ENCODE measurements around the gene ARRB2.
A peak's percentile ranks its signal among the peaks of the same experiment; 100 is the strongest.
"Not testable (repeated sequence)": the region's sequence is repeated elsewhere in the genome, so short reads cannot be mapped to it uniquely, and the experiment has no call there.

Gene ARRB2

DNA sequence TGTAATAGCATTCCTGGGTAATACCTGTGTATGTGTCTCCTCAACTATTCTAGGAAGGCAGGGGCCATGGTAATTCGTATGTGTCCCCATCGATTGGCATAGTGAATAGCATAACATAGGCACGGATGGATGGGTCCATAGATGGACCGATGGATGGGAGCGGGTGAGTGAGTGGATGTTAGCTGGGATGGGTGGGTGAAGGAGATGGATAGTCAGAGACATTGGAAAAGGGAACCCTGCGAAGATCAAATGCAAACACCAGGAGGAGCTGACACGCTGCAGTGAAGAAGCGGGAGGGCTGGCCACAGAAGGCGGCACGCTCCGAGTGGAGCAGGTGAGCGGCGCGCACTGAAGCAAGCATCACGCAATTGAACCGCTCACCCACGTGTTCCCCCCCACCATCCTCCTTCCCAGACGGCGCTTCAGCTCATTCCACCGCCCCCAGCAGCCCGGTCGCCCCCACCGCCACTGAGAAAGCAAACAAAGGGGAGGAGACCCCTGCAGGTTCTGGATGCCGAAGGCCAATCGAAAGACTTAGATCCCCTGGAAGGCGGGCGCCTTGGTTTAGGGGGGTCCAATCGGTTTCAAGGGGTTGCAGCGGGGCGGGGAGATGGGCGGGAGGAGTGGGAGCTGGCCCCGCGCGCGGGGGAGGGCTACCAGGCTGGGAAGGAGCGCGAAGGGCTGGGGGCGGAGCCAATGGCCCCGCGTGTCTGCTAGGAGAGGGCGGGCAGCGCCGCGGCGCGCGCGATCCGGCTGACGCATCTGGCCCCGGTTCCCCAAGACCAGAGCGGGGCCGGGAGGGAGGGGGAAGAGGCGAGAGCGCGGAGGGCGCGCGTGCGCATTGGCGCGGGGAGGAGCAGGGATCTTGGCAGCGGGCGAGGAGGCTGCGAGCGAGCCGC is at the start of gene ARRB2:
Gene ARRB2, plus strand, starts transcription at position 839 of the 899 bp plus-strand sequence. CDS start 90 bp downstream, outside the sequence.
- intact Hi-C loops (cut with DNase I): loop anchor here (1.0 to 5.0 kb wide), 3 partner anchors 21 to 187 kb away; partner anchors contain the start of genes C17orf107 and MED11
- peak; percentile 95 to 100 (median 99) for DNase-seq

DNA sequence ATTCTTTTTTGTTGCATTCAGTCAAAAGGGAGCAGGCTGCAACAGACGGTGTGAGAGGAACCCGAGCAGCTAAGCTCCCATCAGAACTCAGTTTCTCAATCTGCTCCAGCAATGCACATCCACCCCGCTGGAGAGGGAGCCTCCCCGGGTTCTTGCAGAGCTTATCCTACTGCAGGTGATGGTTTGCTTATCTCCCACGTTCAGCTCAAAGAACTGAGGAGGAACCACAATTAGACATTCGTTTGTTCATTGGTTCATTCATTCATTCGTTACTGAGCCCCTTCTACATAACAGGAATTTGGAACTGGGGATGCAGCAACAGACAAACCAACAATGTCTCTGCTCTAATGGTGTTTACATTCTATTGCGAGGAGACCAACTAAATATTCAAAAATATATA is 46.7 kb upstream of the ARRB2 start:
- intact Hi-C loops (cut with DNase I): no loop called here
- no peak for DNase-seq

- intact Hi-C loops (cut with DNase I): no loop called here
Observed at GRCh38 chr17:4664230-4664629, 46.2 kb upstream of the ARRB2 start.

DNA sequence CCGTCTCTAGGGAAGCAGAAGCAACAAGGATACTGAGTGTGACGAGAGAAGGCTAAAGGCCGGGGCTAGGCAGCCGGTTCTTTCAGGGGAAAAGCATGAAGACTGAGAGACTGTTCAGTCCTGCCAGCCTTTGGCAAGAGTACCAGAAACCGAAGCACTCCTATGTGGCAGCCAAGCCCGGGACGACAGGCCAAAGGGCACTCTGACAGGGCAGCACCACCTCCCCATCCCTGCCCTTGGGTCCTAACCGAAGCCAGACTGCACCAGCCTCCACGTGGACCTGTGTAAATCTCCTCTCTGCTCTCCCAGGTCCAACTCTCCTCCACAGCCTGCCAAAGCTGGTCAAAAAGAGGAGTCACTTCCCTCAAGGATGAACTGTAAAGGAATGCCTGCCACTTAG is 45.4 kb upstream of the ARRB2 start:
- intact Hi-C loops (cut with DNase I): no loop called here
- DNase-seq: peak in 1 of 10 donors; percentile 57

More at GRCh38 chr17:4664230-4664629, 46.2 kb upstream of the ARRB2 start:
- peak in 1 of 10 donors; percentile 62 for DNase-seq

DNA sequence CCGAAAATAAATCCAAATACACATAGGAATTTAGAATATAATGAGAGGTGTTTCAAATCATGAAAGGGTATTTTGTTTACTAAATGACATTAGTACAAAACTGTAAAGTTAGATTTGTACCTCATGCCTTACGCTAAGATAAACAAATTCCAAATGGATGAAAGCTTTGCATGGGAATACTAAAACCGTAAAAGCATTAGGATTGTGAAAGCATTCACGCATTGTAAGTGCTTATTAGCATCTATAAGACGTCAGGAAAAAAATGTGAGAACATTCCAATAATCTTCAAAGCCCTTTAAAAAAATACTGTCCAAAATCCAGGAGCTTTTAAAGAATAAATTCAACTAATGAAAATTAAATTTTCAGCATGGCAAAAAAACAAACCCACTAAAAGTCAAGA is 44.1 kb upstream of the ARRB2 start:
- intact Hi-C loops (cut with DNase I): no loop called here
- DNase-seq: no peak

DNA sequence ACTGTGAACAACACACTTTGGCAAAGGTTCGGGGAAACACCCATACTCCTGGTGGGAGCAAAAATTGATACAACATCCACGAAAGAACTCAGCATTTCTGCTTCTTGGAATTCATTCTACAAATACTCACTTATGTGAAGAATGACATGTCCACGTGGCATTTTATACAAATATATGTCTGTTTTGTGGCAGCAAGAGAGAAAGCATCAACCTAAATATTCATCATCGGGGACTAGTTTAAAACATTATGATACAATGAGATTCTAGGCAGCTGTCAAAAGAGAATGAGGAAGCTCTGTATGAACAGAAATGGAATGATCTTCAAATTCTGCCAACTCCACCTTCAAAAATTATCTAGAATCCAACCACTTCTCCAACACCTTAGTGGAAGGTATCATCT is 43.3 kb upstream of the ARRB2 start:
- intact Hi-C loops (cut with DNase I): no loop called here

DNA sequence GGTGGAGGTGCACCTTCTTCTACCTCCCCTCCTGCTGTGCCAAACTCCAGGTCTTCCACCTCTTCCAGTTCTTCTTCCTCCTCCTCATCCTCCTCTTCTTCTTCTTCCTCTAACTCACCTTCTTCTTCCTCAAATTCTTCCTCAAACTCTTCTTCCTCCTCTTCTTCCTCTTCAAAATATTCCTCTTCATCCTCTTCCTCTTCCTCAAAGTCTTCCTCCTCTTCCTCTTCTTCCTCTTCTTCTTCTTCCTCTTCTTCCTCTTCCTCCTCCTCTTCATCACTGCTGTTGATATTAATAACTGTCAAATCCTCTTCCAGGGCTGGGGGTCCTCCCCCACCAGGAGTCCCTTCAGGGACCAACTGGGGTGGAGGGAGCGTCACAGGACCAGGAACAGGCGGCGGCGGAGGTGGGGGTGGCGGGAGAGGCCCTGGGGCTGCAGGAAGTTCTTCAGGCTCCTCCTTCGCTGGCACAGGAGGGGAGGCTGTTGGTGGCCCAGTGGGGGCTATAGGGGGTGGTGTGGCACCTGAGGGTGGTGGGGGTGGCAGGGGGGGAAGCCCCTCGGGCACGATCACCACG is 38.3 kb upstream of the ARRB2 start:
- no peak for DNase-seq
- intact Hi-C loops (cut with DNase I): no loop called here

More for the DNA sequence above, 43.3 kb upstream of the ARRB2 start:
- DNase-seq: no peak

- no peak for DNase-seq
- intact Hi-C loops (cut with DNase I): no loop called here
Observed at GRCh38 chr17:4672751-4673150, 37.7 kb upstream of the ARRB2 start.

DNA sequence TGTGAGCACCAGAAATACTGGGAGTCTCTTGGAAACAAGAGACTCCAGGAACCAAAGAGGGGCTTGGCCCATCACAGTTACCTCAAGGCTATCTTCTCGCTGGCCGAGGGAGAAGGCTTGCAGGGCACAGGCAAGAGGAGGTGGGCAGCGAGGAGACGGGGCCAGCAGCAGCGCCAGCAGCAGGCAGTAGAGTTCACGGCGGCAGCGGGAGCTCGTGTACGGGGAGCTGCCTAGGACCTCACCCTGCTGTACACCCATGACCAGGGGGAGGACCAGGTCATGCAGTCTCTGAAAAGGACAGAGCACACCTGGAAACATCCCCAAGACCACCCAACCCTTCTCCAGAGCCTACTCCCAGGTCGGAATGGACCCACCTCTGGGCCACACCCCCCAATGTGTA is 37.3 kb upstream of the ARRB2 start:
- intact Hi-C loops (cut with DNase I): no loop called here
- DNase-seq: no peak

DNA sequence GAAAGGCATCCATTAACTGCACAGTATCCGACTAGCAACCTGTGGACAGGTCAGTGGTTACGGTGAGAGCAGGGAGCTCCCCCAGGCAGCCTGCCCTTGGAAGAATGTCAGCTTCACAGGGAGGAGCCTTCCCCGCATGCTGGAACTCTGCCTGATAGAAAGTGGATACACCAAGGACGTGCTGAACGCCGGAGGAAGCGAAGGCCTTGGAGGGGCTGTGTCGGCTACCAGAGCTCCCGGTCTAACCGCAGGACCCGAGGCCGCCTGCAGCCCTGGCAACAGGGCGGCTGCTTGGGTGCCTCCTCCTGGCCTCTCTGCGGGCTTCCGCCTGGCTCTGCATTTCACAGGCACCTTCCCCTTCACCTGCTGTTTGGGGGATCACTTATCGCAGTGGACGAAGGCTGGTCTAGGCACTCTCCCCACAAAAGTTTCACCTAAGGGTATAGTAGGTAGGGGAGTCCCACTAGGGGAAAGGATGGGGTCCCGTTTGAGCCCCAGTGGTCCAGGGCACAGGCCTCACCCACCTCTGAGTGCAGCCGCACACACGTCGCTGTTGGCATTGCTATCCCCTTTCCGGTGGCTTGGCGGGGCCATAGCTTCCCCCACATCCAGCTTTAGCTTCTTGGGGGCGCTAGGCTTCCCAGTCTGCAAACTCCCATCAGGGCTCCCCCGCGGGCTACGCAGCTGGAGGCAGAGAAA is 36.3 kb upstream of the ARRB2 start:
- no peak for DNase-seq
- intact Hi-C loops (cut with DNase I): no loop called here

GRCh38 chr17:4674685-4674998 is 35.8 kb upstream of the ARRB2 start:
- intact Hi-C loops (cut with DNase I): no loop called here
- DNase-seq: no peak

- intact Hi-C loops (cut with DNase I): no loop called here
- no peak for DNase-seq
Observed at GRCh38 chr17:4675791-4676190, 34.6 kb upstream of the ARRB2 start.

DNA sequence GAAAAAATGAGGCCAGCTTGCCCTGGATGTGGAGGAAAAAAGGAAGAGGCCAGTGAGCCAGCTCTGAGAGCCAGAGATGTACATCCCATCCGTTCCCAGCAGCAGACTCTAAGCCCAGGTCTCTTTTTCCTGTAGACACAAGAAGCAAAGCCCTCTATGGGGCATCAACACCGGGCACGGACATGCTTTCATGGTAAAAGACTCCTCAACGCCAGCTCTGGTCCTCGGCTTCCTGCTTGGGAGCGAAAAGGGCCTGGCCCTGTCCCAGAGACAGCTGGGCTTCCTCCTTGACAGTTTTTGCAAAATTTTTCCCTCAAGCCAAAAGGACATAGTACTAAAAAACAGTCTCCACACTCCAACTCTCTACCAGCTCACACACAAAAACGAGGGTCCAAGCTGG is 33.6 kb upstream of the ARRB2 start:
- no peak for DNase-seq

DNA sequence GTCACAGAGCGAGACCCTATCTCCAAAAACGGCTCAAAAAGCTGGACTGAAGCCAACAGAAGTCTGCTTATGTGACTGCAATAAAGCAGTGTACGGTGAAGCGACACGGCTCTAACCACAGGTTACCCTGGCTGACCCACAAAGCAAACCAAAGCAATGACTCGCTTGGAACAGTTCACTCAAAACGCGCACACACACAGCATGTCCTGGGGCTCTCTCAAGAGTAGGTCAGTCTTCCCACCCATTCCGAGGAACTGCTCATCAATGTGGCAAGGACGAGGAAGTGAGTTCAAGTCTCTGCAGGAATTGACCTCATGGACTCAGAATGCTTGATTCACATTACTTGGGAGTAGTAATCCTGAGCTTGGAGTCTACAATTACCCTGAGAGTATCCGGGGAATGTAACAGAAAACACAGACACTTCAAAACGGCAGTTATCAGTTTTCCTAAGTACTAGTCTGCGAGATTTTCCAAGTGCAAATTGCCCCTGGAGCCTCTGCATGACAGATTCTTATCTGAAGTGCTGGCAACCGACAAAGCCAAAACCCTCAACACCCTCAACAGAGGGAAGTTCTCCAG is 31.9 kb upstream of the ARRB2 start:
- intact Hi-C loops (cut with DNase I): no loop called here
- DNase-seq: no peak

More for the DNA sequence above, 33.6 kb upstream of the ARRB2 start:
- intact Hi-C loops (cut with DNase I): no loop called here

GRCh38 chr17:4679658-4680057 is 30.8 kb upstream of the ARRB2 start:
- no peak for DNase-seq
- intact Hi-C loops (cut with DNase I): no loop called here

- DNase-seq; intact Hi-C loops (cut with DNase I): not testable (repeated sequence)
Observed at GRCh38 chr17:4683739-4684138, 26.7 kb upstream of the ARRB2 start.

DNA sequence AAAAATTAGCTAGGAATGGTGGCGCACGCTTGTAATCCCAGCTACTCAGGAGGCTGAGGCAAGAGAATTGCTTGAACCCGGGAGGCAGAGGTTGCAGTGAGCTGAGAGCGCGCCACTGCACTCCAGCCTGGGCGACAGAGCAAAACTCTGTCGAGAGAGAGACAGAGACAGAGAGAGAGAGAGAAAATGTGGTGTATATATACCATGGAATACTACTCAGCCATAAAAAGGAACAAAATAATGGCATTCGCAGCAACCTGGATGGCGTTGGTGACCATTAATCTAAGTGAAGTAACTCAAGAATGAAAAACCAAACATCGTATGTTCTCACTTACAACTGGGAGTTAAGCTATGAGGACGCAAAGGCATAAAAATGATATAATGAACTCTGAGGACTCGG is 20.6 kb upstream of the ARRB2 start:
- intact Hi-C loops (cut with DNase I): loop anchor here (10.0 kb wide), 1 partner anchor 115 kb away; no protein-coding TSS in a partner anchor

DNA sequence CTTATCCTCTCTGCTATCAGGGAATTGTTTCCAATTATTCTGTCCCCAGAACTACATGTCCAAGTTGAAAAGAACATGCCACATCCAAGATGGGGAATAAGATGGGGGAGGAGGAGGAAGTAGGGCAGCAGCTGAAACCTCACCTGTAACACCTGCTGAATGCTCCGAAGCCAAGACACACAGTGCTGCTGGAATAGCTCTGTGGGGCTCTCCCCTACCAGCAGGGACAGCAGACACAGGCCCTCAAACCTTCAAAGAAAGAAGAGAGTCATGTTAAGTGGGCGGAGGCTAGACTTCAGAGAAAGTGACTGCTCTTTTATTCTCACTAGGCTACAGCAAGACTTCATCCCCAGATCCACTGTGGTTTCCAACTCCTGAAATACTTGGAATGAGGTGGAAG is 19.7 kb upstream of the ARRB2 start:
- DNase-seq: no peak
- intact Hi-C loops (cut with DNase I): loop anchor here (10.0 kb wide), 1 partner anchor 116 kb away; no protein-coding TSS in a partner anchor

More for the DNA sequence above, 20.6 kb upstream of the ARRB2 start:
- not testable (repeated sequence) for DNase-seq

- no peak for DNase-seq
Observed at GRCh38 chr17:4691686-4692085, 18.7 kb upstream of the ARRB2 start.

GRCh38 chr17:4693416-4693815 is 17.0 kb upstream of the ARRB2 start:
- no peak for DNase-seq
- intact Hi-C loops (cut with DNase I): loop anchor here (10.0 kb wide), 1 partner anchor 119 kb away; no protein-coding TSS in a partner anchor

More at GRCh38 chr17:4691686-4692085, 18.7 kb upstream of the ARRB2 start:
- intact Hi-C loops (cut with DNase I): loop anchor here (10.0 kb wide), 1 partner anchor 117 kb away; no protein-coding TSS in a partner anchor

DNA sequence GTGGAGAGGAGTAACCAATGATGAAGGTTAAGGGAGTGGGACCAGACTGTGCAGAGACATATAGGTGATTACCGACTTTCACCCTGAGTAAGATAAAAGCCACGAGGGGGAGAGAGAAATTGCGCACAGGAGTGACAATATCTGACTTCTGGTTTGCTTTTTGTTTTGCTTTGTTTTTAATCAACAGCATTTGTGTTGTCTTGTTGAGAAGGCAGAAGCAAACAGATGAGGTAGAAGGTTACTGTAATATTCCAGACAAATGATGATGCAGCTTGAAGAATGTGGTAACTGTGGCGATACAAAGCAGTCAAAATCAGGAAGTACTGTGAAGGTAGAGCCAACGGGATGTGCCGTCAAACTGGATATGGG is 14.0 kb upstream of the ARRB2 start:
- intact Hi-C loops (cut with DNase I): loop anchor here (10.0 kb wide), 1 partner anchor 122 kb away; no protein-coding TSS in a partner anchor
- no peak for DNase-seq

Data from posterior cingulate gyrus (tissue), 11 donors.